H1 (cell line): Measurements from ENCODE around the gene SMIM9. TPM values are rescaled to one million over a fixed set of nuclear protein-coding genes. Genes with fewer than 3 reads are reported as not detected.

Source experiments
- CTCF ChIA-PET: fragments of 300-600 bp; sonication (Branson Sonifier 250); formaldehyde crosslinking; loops from one replicate; lab custom pipeline; 2021; ENCODE audit not compliant: partially characterized antibody; lab: Charles Lee
- POLR2A ChIA-PET: fragments of 300-600 bp; sonication (Branson Sonifier 250); formaldehyde crosslinking; loops from one replicate; lab custom pipeline; 2021; ENCODE audit warnings: inconsistent platforms; ENCODE audit not compliant: partially characterized antibody; lab: Charles Lee
- DNase-seq, 2 experiments: peaks; one replicate each; pipeline versions ENCODE4 v3.0.0 to v3.0.0-alpha.2; 2010 to 2022; ENCODE audit warnings: low spot score in 2 of 2, low read depth in 1 of 2, mixed read lengths in 1 of 2
- FAIRE-seq: peaks from 2 replicates; lab custom pipeline; 2011; peaks lifted over from hg19 to GRCh38; lab: Jason Lieb, UNC
- H2AFZ ChIP-seq: 2 replicates; pipeline ENCODE4 v1.8.1; 2012; ENCODE audit warnings: low read length, inconsistent platforms
- H2AK5ac ChIP-seq: 2 replicates; pipeline ENCODE4 v1.6.1; 2013; ENCODE audit warnings: low read depth, low read length
- H2BK120ac ChIP-seq: replicated peaks from 2 replicates; pipeline ENCODE3; 2013; ENCODE audit warnings: low read depth, low read length, inconsistent platforms
- H2BK12ac ChIP-seq: 2 replicates; pipeline ENCODE4 v1.6.1; 2013; ENCODE audit warnings: low read depth, low read length
- H2BK15ac ChIP-seq: 2 replicates; pipeline ENCODE4 v1.6.1; 2013; ENCODE audit warnings: low read length
- H2BK20ac ChIP-seq: 2 replicates; pipeline ENCODE4 v1.6.1; 2013; ENCODE audit warnings: low read length
- H2BK5ac ChIP-seq: 2 replicates; pipeline ENCODE4 v1.6.1; 2013; ENCODE audit warnings: low read depth, low read length
- H3K14ac ChIP-seq: 2 replicates; pipeline ENCODE4 v1.6.1; 2013; ENCODE audit warnings: inconsistent platforms; ENCODE audit not compliant: insufficient read length
- H3K18ac ChIP-seq: 2 replicates; pipeline ENCODE4 v1.6.1; 2013; ENCODE audit warnings: low read length; ENCODE audit errors: extremely low read depth
- H3K23ac ChIP-seq: 2 replicates; pipeline ENCODE4 v1.6.1; 2013; ENCODE audit warnings: inconsistent platforms; ENCODE audit not compliant: insufficient read length
- H3K23me2 ChIP-seq: 2 replicates; pipeline ENCODE4 v1.6.1; 2013; ENCODE audit warnings: low read depth, low read length
- H3K27ac ChIP-seq: 2 replicates; pipeline ENCODE4 v1.6.1; 2011; ENCODE audit warnings: low read depth, low read length, inconsistent platforms
- H3K27me3 ChIP-seq, 4 experiments: replicated peaks in 1 of 4; 1 replicate in 1 of 4; 2 replicates in 3 of 4; pipeline versions ENCODE4 v1.6.1 to v1.8.1; 2011 to 2013; ENCODE audit warnings: low read length in 3 of 4, mild to moderate bottlenecking in 3 of 4, inconsistent platforms in 2 of 4, mixed read lengths in 2 of 4, moderate library complexity in 1 of 4; ENCODE audit not compliant: control insufficient read depth in 3 of 4, insufficient read depth in 3 of 4; ENCODE audit errors: extremely low read depth in 1 of 4
- H3K36me3 ChIP-seq, 4 experiments: 2 replicates each; pipeline versions ENCODE4 v1.6.1 to v1.8.1; 2011 to 2013; ENCODE audit warnings: mild to moderate bottlenecking in 4 of 4, low read length in 3 of 4, moderate library complexity in 2 of 4, control low read depth in 1 of 4, inconsistent platforms in 1 of 4; ENCODE audit not compliant: insufficient read depth in 4 of 4, control insufficient read depth in 2 of 4
- H3K4ac ChIP-seq: replicated peaks from 2 replicates; pipeline ENCODE3; 2013; ENCODE audit warnings: low read length, low read depth, mixed read lengths, inconsistent platforms; ENCODE audit not compliant: insufficient read length
- H3K4me1 ChIP-seq, 4 experiments: replicated peaks in 1 of 4; 1 replicate in 1 of 4; 2 replicates in 3 of 4; pipeline versions ENCODE4 v1.6.1 to v1.8.1; 2011 to 2013; ENCODE audit warnings: low read length in 3 of 4, inconsistent platforms in 2 of 4, mixed read lengths in 1 of 4; ENCODE audit not compliant: insufficient read depth in 4 of 4, control insufficient read depth in 3 of 4
- H3K4me2 ChIP-seq, 2 experiments: 2 replicates each; pipeline versions ENCODE4 v1.6.1 to v1.8.1; 2011 to 2013; ENCODE audit warnings: low read depth in 2 of 2, low read length in 2 of 2, control low read depth in 1 of 2, inconsistent platforms in 1 of 2, mild to moderate bottlenecking in 1 of 2; ENCODE audit not compliant: insufficient read depth in 1 of 2
- H3K4me3 ChIP-seq, 4 experiments: fragments of 200-600, 300-600 bp in 1 of 4; sonication (generic), shearing (Covaris generic), sonication (Bioruptor Twin) in 1 of 4; 2 replicates each; pipeline versions ENCODE4 v1.5.1 to v1.8.1; 2011 to 2016; ENCODE audit warnings: low read length in 4 of 4, low read depth in 3 of 4, control low read depth in 2 of 4, inconsistent platforms in 2 of 4, mild to moderate bottlenecking in 2 of 4, mixed read lengths in 1 of 4, moderate library complexity in 1 of 4; ENCODE audit not compliant: insufficient read depth in 2 of 4; ENCODE audit errors: extremely low read depth in 1 of 4
- H3K56ac ChIP-seq: replicated peaks from 2 replicates; pipeline ENCODE3; 2013; ENCODE audit warnings: low read depth, mild to moderate bottlenecking, mixed read lengths, low read length, inconsistent platforms; ENCODE audit not compliant: insufficient read length
- H3K79me1 ChIP-seq: 2 replicates; pipeline ENCODE4 v1.6.1; 2013; ENCODE audit warnings: low read depth, low read length, control low read depth
- H3K79me2 ChIP-seq, 2 experiments: 2 replicates each; pipeline versions ENCODE4 v1.6.1 to v1.8.1; 2012 to 2013; ENCODE audit warnings: low read length in 2 of 2, mild to moderate bottlenecking in 2 of 2, inconsistent platforms in 1 of 2; ENCODE audit not compliant: insufficient read depth in 2 of 2, control insufficient read depth in 1 of 2
- H3K9ac ChIP-seq, 4 experiments: replicated peaks in 1 of 4; 1 replicate in 1 of 4; 2 replicates in 3 of 4; pipeline versions ENCODE4 v1.6.1 to v1.8.1; 2011 to 2013; ENCODE audit warnings: low read depth in 3 of 4, low read length in 3 of 4, control low read depth in 2 of 4, mild to moderate bottlenecking in 2 of 4, moderate library complexity in 2 of 4, inconsistent platforms in 1 of 4; ENCODE audit errors: extremely low read depth in 1 of 4
- H3K9me3 ChIP-seq, 2 experiments: 2 replicates each; pipeline versions ENCODE4 v1.6.1 to v1.8.1; 2012 to 2013; ENCODE audit warnings: mild to moderate bottlenecking in 2 of 2, moderate library complexity in 2 of 2, control low read depth in 1 of 2, inconsistent platforms in 1 of 2, low read depth in 1 of 2, low read length in 1 of 2, mixed read lengths in 1 of 2; ENCODE audit not compliant: insufficient read depth in 2 of 2
- H4K20me1 ChIP-seq, 2 experiments: replicated peaks in 1 of 2; 2 replicates each; pipeline versions ENCODE3 to v1.8.1; 2011 to 2013; ENCODE audit warnings: inconsistent platforms in 2 of 2, low read length in 2 of 2, mild to moderate bottlenecking in 1 of 2; ENCODE audit not compliant: insufficient read depth in 2 of 2, control insufficient read depth in 1 of 2
- H4K5ac ChIP-seq: 2 replicates; pipeline ENCODE4 v1.6.1; 2013; ENCODE audit warnings: low read length, low read depth, mixed read lengths, inconsistent platforms; ENCODE audit not compliant: insufficient read length
- H4K8ac ChIP-seq: 2 replicates; pipeline ENCODE4 v1.8.0; 2013; ENCODE audit warnings: mild to moderate bottlenecking, moderate library complexity, low read length, inconsistent platforms; ENCODE audit not compliant: insufficient read depth; ENCODE audit errors: extremely low read depth
- H4K91ac ChIP-seq: replicated peaks from 2 replicates; pipeline ENCODE3; 2013; ENCODE audit warnings: low read length, mixed read lengths, inconsistent platforms; ENCODE audit not compliant: insufficient read length
- ASH2L ChIP-seq: fragments of 200-600, 300-600 bp; sonication (generic); IDR thresholded peaks from one replicate; pipeline ENCODE4 v1.7.1; 2017; ENCODE audit warnings: low read length
- BACH1 ChIP-seq: IDR thresholded peaks from 2 replicates; pipeline ENCODE4 v1.6.1; 2012; ENCODE audit warnings: low read length, improper control_type of control experiment
- FOSL1 ChIP-seq: IDR thresholded peaks from 2 replicates; pipeline ENCODE4 v1.6.1; 2011; ENCODE audit warnings: mild to moderate bottlenecking, low read depth, low read length, moderate library complexity; ENCODE audit not compliant: insufficient read depth
- GABPA ChIP-seq: IDR thresholded peaks from 2 replicates; pipeline ENCODE4 v1.6.1; 2011; ENCODE audit warnings: mild to moderate bottlenecking, low read length, moderate library complexity, borderline replicate concordance; ENCODE audit not compliant: insufficient read depth
- KDM4A ChIP-seq: IDR thresholded peaks from one replicate; pipeline ENCODE4 v1.7.1; 2012; ENCODE audit warnings: low read depth, mild to moderate bottlenecking, moderate library complexity, low read length, inconsistent platforms; ENCODE audit not compliant: severe bottlenecking
- NANOG ChIP-seq: IDR thresholded peaks from 2 replicates; pipeline ENCODE4 v1.6.1; 2011; ENCODE audit warnings: low read length, low read depth, mild to moderate bottlenecking, inconsistent platforms; ENCODE audit not compliant: insufficient read depth, poor library complexity, severe bottlenecking
- SIN3A ChIP-seq, 2 experiments: IDR thresholded peaks in 1 of 2; conservative IDR thresholded peaks in 1 of 2; 2 replicates each; pipeline ENCODE4 v1.6.1; 2011 to 2012; ENCODE audit warnings: low read length in 2 of 2, improper control_type of control experiment in 1 of 2, low read depth in 1 of 2, mild to moderate bottlenecking in 1 of 2
- SIRT6 ChIP-seq: IDR thresholded peaks from one replicate; pipeline ENCODE4 v1.7.1; 2012; ENCODE audit warnings: low read length, inconsistent platforms
- WGBS, 2 experiments: shearing (Covaris generic) in 1 of 2; methylation state at CpG; one replicate each; pipeline versions ENCODE4 v1.1.6 to v1.1.7; 2013 to 2015; ENCODE audit warnings: low lambda C conversion rate in 2 of 2, mixed read lengths in 2 of 2, inconsistent platforms in 1 of 2, low coverage in 1 of 2, missing lambda C conversion rate in 1 of 2; ENCODE audit not compliant: insufficient replicate concordance in 2 of 2, insufficient coverage in 1 of 2, insufficient read length in 1 of 2; ENCODE audit errors: extremely low coverage in 1 of 2, missing lambda C conversion rate in 1 of 2; 5-methylcytosine and 5-hydroxymethylcytosine counted together
- polyA plus RNA-seq, 7 experiments: library from polyadenylated mRNA; depleted of rRNA in 3 of 7; stranded (reverse) in 5 of 7; unstranded in 2 of 7; fragments of >200 nt in 5 of 7; fragments of 200-250 nt in 2 of 7; gene quantifications; 1 replicate in 5 of 7; 2 replicates in 1 of 7; 4 replicates in 1 of 7; pipeline versions ENCODE4 v1.2.1 to v1.2.3, GENCODE V29; 2011 to 2013; ENCODE audit warnings: missing spikeins in 2 of 7, mixed read lengths in 2 of 7
- total RNA-seq: library from RNA; stranded (reverse); fragmentation: NEBNext Ultra II Directional; extraction: Animal tissue kit (Norgen Biotek cat#: 25700); gene quantifications from 2 replicates; pipeline ENCODE4 v1.2.1, GENCODE V29; 2021

The SMIM9 gene
- total and polyA plus RNA-seq, 2 of the 8 experiments (the other 6 are each of a cell fraction or from before 2014, with no cell fraction given): not detected

- DNase-seq: no peak
- Histone ChIP-seq H3K4me3 (no peak overlapping the region), H3K18ac (no peak overlapping the region), H2BK12ac (no peak overlapping the region), H3K4me1 (peaks cover 0 to 2% (median 0%) of the 10 kb centered on the region in 4 experiments; a peak in 1 of 7 replicates), H3K23me2 (no peaks in the 10 kb centered on the region), H3K9ac (no peak overlapping the region), H4K5ac (no peak overlapping the region), H2BK5ac (no peak overlapping the region), H3K4ac (no peak overlapping the region), H2AFZ (no peak overlapping the region), H2BK15ac (no peak overlapping the region), H3K27ac (no peak overlapping the region), H2BK120ac (no peak overlapping the region), H4K91ac (no peak overlapping the region), H3K36me3 (no peaks in the 10 kb centered on the region), H3K56ac (no peak overlapping the region), H3K23ac (no peak overlapping the region), H3K14ac (no peak overlapping the region), H4K8ac (no peak overlapping the region), H2AK5ac (no peak overlapping the region), H3K27me3 (no peaks in the 10 kb centered on the region; a peak in 1 of 7 replicates), H3K4me2 (no peak overlapping the region), H3K79me2 (no peaks in the 10 kb centered on the region), H3K9me3 (no peaks in the 10 kb centered on the region), H2BK20ac (no peak overlapping the region), H4K20me1 (no peaks in the 10 kb centered on the region), H3K79me1 (no peaks in the 10 kb centered on the region)
- CTCF ChIA-PET: no interaction called here
- FAIRE-seq: no peak
- 91% methylated on average over 7 of the region's 7 CpGs; no CpG with 5 or more reads in 1 of the 2 experiments for WGBS, 2 experiments
- POLR2A ChIA-PET: no interaction called here
- TF ChIP-seq BACH1 (no peak), GABPA (no peak), KDM4A (no peak), NANOG (no peak), SIN3A (conservative IDR thresholded peaks at IDR 0.05 in 1 of 2, IDR thresholded peaks at IDR 0.05 in 1 of 2; ENCODE audit: low read depth in 1 of 2, low read length in 2 of 2) (no peak), SIRT6 (no peak), ASH2L (no peak), FOSL1 (no peak)
These were observed 41.2 kb downstream of the SMIM9 start for GRCh38 chrX:154793084-154793795.
